ENCODE data around the gene AIP. TPM values are rescaled to one million over a fixed set of nuclear protein-coding genes. Genes with fewer than 3 reads are reported as not detected.
A peak's percentile ranks its signal among the peaks of the same experiment; 100 is the strongest.

Gene AIP
- total RNA-seq, 6 experiments from 2014 or later = 53.0 to 59.4 (median 55.1) TPM

GRCh38 chr11:67505605-67506396 lies 23.0 kb downstream of the AIP start:
- Mint-ChIP-seq H3K27ac (peak overlapping the region; percentile 91), H3K4me3 (peak overlapping the region; percentile 85), H3K4me1 (ENCODE audit: low read depth) (peaks cover 42% of the 10 kb centered on the region), H3K27me3 (ENCODE audit: insufficient read depth) (peaks cover 11% of the 10 kb centered on the region), H3K9me3 (no peaks in the 10 kb centered on the region), H3K36me3 (ENCODE audit: low read depth) (peaks cover 5% of the 10 kb centered on the region)
- peak; percentile 85 for DNase-seq
- TF ChIP-seq CTCF (IDR thresholded peaks at IDR 0.05) = peak; percentile 96

GRCh38 chr11:67506426-67507051 lies 23.7 kb downstream of the AIP start:
- H3K4me1 Mint-ChIP-seq (ENCODE audit: low read depth) = peaks cover 36% of the 10 kb centered on the region
- no peaks in the 10 kb centered on the region; the same call in 1 of the 2 replicates for H3K36me3 Mint-ChIP-seq (ENCODE audit: low read depth)
- H3K4me3 Mint-ChIP-seq = peak overlapping the region; percentile 89
- TF ChIP-seq CTCF (IDR thresholded peaks at IDR 0.05) = peak; percentile 51
- DNase-seq = no peak
- H3K9me3 Mint-ChIP-seq = no peaks in the 10 kb centered on the region
- peak overlapping the region; percentile 91 for H3K27ac Mint-ChIP-seq
- H3K27me3 Mint-ChIP-seq (ENCODE audit: insufficient read depth) = peaks cover 13% of the 10 kb centered on the region

GRCh38 chr11:67507242-67507863 lies 24.5 kb downstream of the AIP start:
- no peak for DNase-seq
- TF ChIP-seq CTCF (IDR thresholded peaks at IDR 0.05) = no peak
- Mint-ChIP-seq H3K4me1 (ENCODE audit: low read depth) (peaks cover 36% of the 10 kb centered on the region), H3K9me3 (no peaks in the 10 kb centered on the region), H3K4me3 (peak overlapping the region; percentile 89), H3K36me3 (ENCODE audit: low read depth) (no peaks in the 10 kb centered on the region; the same call in 1 of the 2 replicates), H3K27me3 (ENCODE audit: insufficient read depth) (peaks cover 14% of the 10 kb centered on the region), H3K27ac (peak overlapping the region; percentile 64)

GRCh38 chr11:67507864-67508485 lies 25.1 kb downstream of the AIP start, which contains the start of gene CDK2AP2:
CDK2AP2 (minus strand) TSS chr11:67508162; CDS start chr11:67508082, 80 bp downstream.
- no peaks in the 10 kb centered on the region for H3K9me3 Mint-ChIP-seq
- H3K4me3 Mint-ChIP-seq = peak within 1 kb of the TSS; percentile 89
- H3K27me3 Mint-ChIP-seq (ENCODE audit: insufficient read depth) = peaks cover 17% of the 10 kb centered on the region
- DNase-seq = peak; percentile 100
- no peaks in the 10 kb centered on the region; the same call in 1 of the 2 replicates for H3K36me3 Mint-ChIP-seq (ENCODE audit: low read depth)
- peak within 1 kb of the TSS; percentile 98 for H3K27ac Mint-ChIP-seq
- peaks cover 36% of the 10 kb centered on the region for H3K4me1 Mint-ChIP-seq (ENCODE audit: low read depth)
- no peak for TF ChIP-seq CTCF (IDR thresholded peaks at IDR 0.05)

- no peak; the same call in 1 of the 2 replicates for TF ChIP-seq CTCF (IDR thresholded peaks at IDR 0.05)
- peak overlapping the region; percentile 89 for H3K4me3 Mint-ChIP-seq
- DNase-seq = peak; percentile 94
- peaks cover 17% of the 10 kb centered on the region for H3K27me3 Mint-ChIP-seq (ENCODE audit: insufficient read depth)
- H3K27ac Mint-ChIP-seq = peak overlapping the region; percentile 98
- no peaks in the 10 kb centered on the region for H3K9me3 Mint-ChIP-seq
- peaks cover 36% of the 10 kb centered on the region for H3K4me1 Mint-ChIP-seq (ENCODE audit: low read depth)
- H3K36me3 Mint-ChIP-seq (ENCODE audit: low read depth) = no peaks in the 10 kb centered on the region; the same call in 1 of the 2 replicates
These were observed 25.8 kb downstream of the AIP start for GRCh38 chr11:67508486-67509121.
